RWPE1 (cell line): ENCODE data around the gene KBTBD7.

Experiments
- CTCF ChIA-PET: fragments of 350-600 bp; sonication (Branson Sonifier 250); formaldehyde crosslinking; extraction: SDS; loops from one replicate; lab custom pipeline; 2021; lab: Yijun Ruan, JAX
- POLR2A ChIA-PET: fragments of 400-600 bp; formaldehyde crosslinking; extraction: SDS; loops from one replicate; lab custom pipeline; 2020; ENCODE audit warnings: antibody characterized with exemption; ENCODE audit not compliant: low non-redundant PET; lab: Yijun Ruan, JAX
- DNase-seq: peaks from one replicate; pipeline ENCODE4 v3.0.0; 2012; ENCODE audit warnings: low spot score
- H3K27ac ChIP-seq: fragments of 450-650 bp; 2 replicates; pipeline ENCODE4 v1.5.1; 2017
- CTCF ChIP-seq: fragments of 450-650 bp; conservative IDR thresholded peaks from 2 replicates; pipeline ENCODE4 v1.5.1; 2017; ENCODE audit warnings: low read depth, mild to moderate bottlenecking

Gene KBTBD7

GRCh38 chr13:41193919-41194824, at the start of gene KBTBD7:
Gene KBTBD7, minus strand, starts transcription at chr13:41194569. Its CDS starts 312 bp downstream, at chr13:41194257.
- H3K27ac ChIP-seq = peak within 1 kb of the TSS; percentile 91
- peak; percentile 83 for DNase-seq
- CTCF ChIA-PET = no interaction called here
- POLR2A ChIA-PET = no interaction called here
- TF ChIP-seq CTCF = no peak

- CTCF ChIA-PET = no interaction called here
- no peak overlapping the region for H3K27ac ChIP-seq
- TF ChIP-seq CTCF = no peak
- POLR2A ChIA-PET = no interaction called here
- no peak for DNase-seq
Measured at GRCh38 chr13:41241626-41242025, 47.3 kb upstream of the KBTBD7 start.

- no peak for DNase-seq
- TF ChIP-seq CTCF = no peak
- H3K27ac ChIP-seq = no peak overlapping the region
- ChIA-PET CTCF (interaction anchor here (1.7 kb wide), 1 partner anchor 9 kb away, joined by 3 read pairs; no protein-coding TSS in a partner anchor), POLR2A (no interaction called here)
Measured at GRCh38 chr13:41236369-41236768, 42.0 kb upstream of the KBTBD7 start.

GRCh38 chr13:41232578-41233480, 38.5 kb upstream of the KBTBD7 start:
- H3K27ac ChIP-seq = no peak overlapping the region
- DNase-seq = no peak
- no peak for TF ChIP-seq CTCF
- ChIA-PET CTCF (interaction anchor here (1.4 kb wide), 1 partner anchor 10 kb away, joined by 4 read pairs; no protein-coding TSS in a partner anchor), POLR2A (no interaction called here)

- ChIA-PET CTCF (interaction anchor here (0.6 to 1.4 kb wide), 2 partner anchors 9 to 64 kb away, joined by 4 to 8 read pairs; no protein-coding TSS in a partner anchor), POLR2A (no interaction called here)
- no peak overlapping the region for H3K27ac ChIP-seq
- TF ChIP-seq CTCF = no peak
- no peak for DNase-seq
Measured at GRCh38 chr13:41231786-41232185, 37.4 kb upstream of the KBTBD7 start.
